GM23338 (cell line): Measurements from ENCODE around the gene KIAA0232.

Experiments used
- CREB1 ChIP-seq: fragments of 250-450 bp; sonication (Bioruptor Pico); IDR thresholded peaks from 2 replicates; pipeline ENCODE4 v1.5.0; 2020; ENCODE audit warnings: low read depth, mild to moderate bottlenecking, moderate library complexity
- CTCF ChIP-seq, 2 experiments: fragments of 200-600 bp in 1 of 2; sonication (generic) in 1 of 2; conservative IDR thresholded peaks; 2 replicates each; pipeline versions ENCODE4 v1.5.1 to v1.6.1; 2016 to 2017; ENCODE audit warnings: antibody characterized with exemption in 2 of 2, low read depth in 2 of 2, mild to moderate bottlenecking in 2 of 2, moderate library complexity in 1 of 2
- ETS1 ChIP-seq: IDR thresholded peaks from 2 replicates; pipeline ENCODE4 v1.6.1; 2016; ENCODE audit warnings: antibody characterized with exemption
- EZH2 ChIP-seq: fragments of 200-600 bp; sonication (generic); IDR thresholded peaks from one replicate; pipeline ENCODE4 v1.8.0; 2017; ENCODE audit warnings: antibody characterized with exemption, mild to moderate bottlenecking, low read depth; ENCODE audit not compliant: unreplicated experiment
- EZH2phosphoT487 ChIP-seq: fragments of 200-600 bp; sonication (generic); IDR thresholded peaks from one replicate; pipeline ENCODE4 v1.8.1; 2018; ENCODE audit warnings: antibody characterized with exemption; ENCODE audit not compliant: unreplicated experiment
- JUNB ChIP-seq: IDR thresholded peaks from one replicate; pipeline ENCODE4 v1.6.1; 2016; ENCODE audit warnings: antibody characterized with exemption; ENCODE audit not compliant: unreplicated experiment
- NANOG ChIP-seq: IDR thresholded peaks from 2 replicates; pipeline ENCODE4 v1.6.1; 2016; ENCODE audit warnings: antibody characterized with exemption, borderline replicate concordance
- POLR2AphosphoS5 ChIP-seq: IDR thresholded peaks from 2 replicates; pipeline ENCODE4 v1.6.1; 2016; ENCODE audit warnings: antibody characterized with exemption, low read depth
- REST ChIP-seq: IDR thresholded peaks from one replicate; pipeline ENCODE4 v1.6.1; 2018; ENCODE audit warnings: antibody characterized with exemption; ENCODE audit not compliant: unreplicated experiment

- no peak for TF ChIP-seq EZH2
- TF ChIP-seq CREB1 (CRISPR knock-in tag): no peak
- no peak for TF ChIP-seq CTCF (conservative IDR thresholded peaks at IDR 0.05; ENCODE audit: low read depth in 2 of 2)
- TF ChIP-seq POLR2AphosphoS5: no peak
- no peak for TF ChIP-seq EZH2phosphoT487
- no peak for TF ChIP-seq NANOG
- TF ChIP-seq REST: no peak
- TF ChIP-seq ETS1: no peak
- no peak for TF ChIP-seq JUNB
Observed at GRCh38 chr4:6778435-6778834, 4.1 kb upstream of the KIAA0232 start.
